ENCODE results near the gene SF3B6. TPM values are rescaled to one million over a fixed set of nuclear protein-coding genes. Genes with fewer than 3 reads are reported as not detected.
A peak's percentile ranks its signal among the peaks of the same experiment; 100 is the strongest.

SF3B6 gene
- total and polyA plus RNA-seq, 2 donors (not counting 3 experiments of a cell fraction or from before 2014, with no cell fraction given), result 105 to 150 TPM

GRCh38 chr2:24050041-24050979, 25.8 kb downstream of the SF3B6 start:
- DNase-seq (ENCODE audit: low read depth, low spot score), result peak; percentile 21
- ChIA-PET POLR2A (interaction anchor here (0.9 to 1.0 kb wide), 2 partner anchors 33 to 123 kb away, joined by 3 read pairs; partner anchors contain the start of gene ATAD2B), CTCF (interaction anchor here (1.0 to 2.7 kb wide), 6 partner anchors 9 to 226 kb away, joined by 3 to 8 read pairs (median 3); partner anchors contain the start of genes ATAD2B and TP53I3)
- FAIRE-seq, result peak; percentile 4
- intact Hi-C loops (cut with micrococcal nuclease), result no loop called here
- Histone ChIP-seq H3K27me3 (ENCODE audit: control insufficient read depth in 2 of 2, insufficient read depth in 2 of 2, low read length in 2 of 2) (no peaks in the 10 kb centered on the region), H3K79me2 (ENCODE audit: control insufficient read depth, insufficient read depth, low read length) (peaks cover 11% of the 10 kb centered on the region), H3K4me3 (replicated peaks in 1 of 3; ENCODE audit: insufficient read depth in 1 of 3, low read depth in 1 of 3, low read length in 3 of 3) (peak overlapping the region; percentile 75 to 93 (median 77)), H3K9me1 (replicated peaks; ENCODE audit: control insufficient read depth, extremely low read depth, insufficient read depth, low read length) (no peaks in the 10 kb centered on the region), H4K20me1 (replicated peaks; ENCODE audit: control insufficient read depth, extremely low read depth, insufficient read depth, low read length) (no peaks in the 10 kb centered on the region), H3K9me3 (replicated peaks; ENCODE audit: control insufficient read depth, insufficient read depth, low read length) (no peaks in the 10 kb centered on the region), H3K4me1 (ENCODE audit: control insufficient read depth, extremely low read depth, insufficient read depth, low read length) (peaks cover 23% of the 10 kb centered on the region), H3K4me2 (ENCODE audit: insufficient read depth, low read length) (peak overlapping the region; percentile 60), H3K27ac (ENCODE audit: insufficient read depth, low read depth, low read length) (no peak overlapping the region), H2AFZ (ENCODE audit: low read depth, low read length) (peak overlapping the region; percentile 77), H3K36me3 (ENCODE audit: control insufficient read depth in 2 of 2, extremely low read depth in 1 of 2, insufficient read depth in 2 of 2, low read length in 2 of 2) (no peaks in the 10 kb centered on the region), H3K9ac (replicated peaks; ENCODE audit: extremely low read depth, insufficient read depth, low read length) (peak overlapping the region; percentile 41)
- dilution Hi-C loops (cut with MboI; ENCODE audit: extremely low pct_ligation_motif_present, low sequenced_read_pairs), result no loop called here
- no peak for TF ChIP-seq FOS (IDR thresholded peaks at IDR 0.05; ENCODE audit: borderline replicate concordance, insufficient read depth, low read length)
- TF ChIP-seq GATA2 (IDR thresholded peaks at IDR 0.05; ENCODE audit: insufficient read depth, insufficient read length, low read depth, low read length), result no peak
- TF ChIP-seq CTCF (IDR thresholded peaks at IDR 0.05; ENCODE audit: extremely low read depth in 1 of 2, insufficient read depth in 1 of 2, low read depth in 1 of 2, low read length in 2 of 2), result no peak
- TF ChIP-seq MYC (IDR thresholded peaks at IDR 0.05; ENCODE audit: low read depth, low read length), result no peak
- TF ChIP-seq EZH2 (IDR thresholded peaks at IDR 0.05; ENCODE audit: borderline replicate concordance, low read depth, low read length, severe bottlenecking), result no peak
- TF ChIP-seq POLR2A (IDR thresholded peaks at IDR 0.05; ENCODE audit: low read depth, low read length), result no peak
- TSS peak; percentile 11 for BruUV-seq (replicated peaks)

All from endothelial cell of umbilical vein (primary cell).